HepG2 (cell line): ENCODE data around the gene TXNDC9. TPM values are rescaled to one million over a fixed set of nuclear protein-coding genes. Genes with fewer than 3 reads are reported as not detected.
A peak's percentile ranks its signal among the peaks of the same experiment; 100 is the strongest.

ENCODE experiments used
- ATM ChIP-seq: fragments of 450-650 bp; IDR thresholded peaks from 2 replicates; pipeline ENCODE4 v1.7.1; 2017; ENCODE audit warnings: mild to moderate bottlenecking, borderline replicate concordance
- DZIP1 ChIP-seq: sonication (generic); formaldehyde crosslinking; IDR thresholded peaks from 2 replicates; pipeline ENCODE4 v1.5.0; 2020; ENCODE audit warnings: mild to moderate bottlenecking, missing genetic modification reagents
- HCFC1 ChIP-seq: fragments of 150-350 bp; IDR thresholded peaks from 2 replicates; pipeline ENCODE4 v1.6.1; 2014; ENCODE audit warnings: low read depth, low read length
- HIC2 ChIP-seq: sonication (generic); formaldehyde crosslinking; IDR thresholded peaks from 2 replicates; pipeline ENCODE4 v1.9.0; 2022; ENCODE audit warnings: low read depth, missing genetic modification reagents
- HMGXB4 ChIP-seq, 2 experiments: sonication (generic) in 1 of 2; formaldehyde crosslinking in 1 of 2; IDR thresholded peaks; 2 replicates each; pipeline versions ENCODE4 v1.4.0 to v1.6.1; 2018 to 2020; ENCODE audit warnings: missing genetic modification reagents in 2 of 2, borderline replicate concordance in 1 of 2, low read depth in 1 of 2, mild to moderate bottlenecking in 1 of 2, missing biosample characterization in 1 of 2
- IRF9 ChIP-seq: sonication (generic); formaldehyde crosslinking; IDR thresholded peaks from 2 replicates; pipeline ENCODE4 v1.8.0; 2022; ENCODE audit warnings: missing genetic modification reagents, mild to moderate bottlenecking, borderline replicate concordance
- KLF12 ChIP-seq: sonication (generic); formaldehyde crosslinking; IDR thresholded peaks from 2 replicates; pipeline ENCODE4 v1.4.0; 2020; ENCODE audit warnings: missing genetic modification reagents, borderline replicate concordance
- MBNL3 ChIP-seq: fragments of 250-450 bp; sonication (Bioruptor Pico); conservative IDR thresholded peaks from 2 replicates; pipeline ENCODE4 v1.8.0; 2022; ENCODE audit warnings: mild to moderate bottlenecking, inconsistent platforms
- PHF20 ChIP-seq: sonication (generic); formaldehyde crosslinking; IDR thresholded peaks from 2 replicates; pipeline ENCODE4 v1.5.0; 2020; ENCODE audit warnings: mild to moderate bottlenecking, missing genetic modification reagents
- SP2 ChIP-seq: sonication (generic); formaldehyde crosslinking; IDR thresholded peaks from 2 replicates; pipeline ENCODE4 v1.5.1; 2020; ENCODE audit warnings: mild to moderate bottlenecking, missing genetic modification reagents
- SPEN ChIP-seq: sonication (generic); formaldehyde crosslinking; IDR thresholded peaks from 2 replicates; pipeline ENCODE4 v1.5.1; 2020; ENCODE audit warnings: low read depth, mild to moderate bottlenecking, missing genetic modification reagents
- SRSF4 ChIP-seq: fragments of 200-400 bp; formaldehyde crosslinking; IDR thresholded peaks from one replicate; pipeline ENCODE4 v1.6.1; 2018; ENCODE audit warnings: mild to moderate bottlenecking, low read depth, low read length, moderate library complexity; ENCODE audit not compliant: poor library complexity, severe bottlenecking
- ZBTB7B ChIP-seq: sonication (generic); formaldehyde crosslinking; IDR thresholded peaks from 2 replicates; pipeline ENCODE4 v1.4.0; 2020; ENCODE audit warnings: missing genetic modification reagents
- ZFP36L2 ChIP-seq: sonication (generic); formaldehyde crosslinking; IDR thresholded peaks from 2 replicates; pipeline ENCODE4 v1.4.0; 2020; ENCODE audit warnings: missing genetic modification reagents
- ZNF10 ChIP-seq: sonication (generic); formaldehyde crosslinking; IDR thresholded peaks from 2 replicates; pipeline ENCODE4 v1.4.0; 2020; ENCODE audit warnings: mild to moderate bottlenecking, low read depth, missing genetic modification reagents, borderline replicate concordance
- ZNF263 ChIP-seq: sonication (generic); formaldehyde crosslinking; IDR thresholded peaks from 2 replicates; pipeline ENCODE4 v1.4.0; 2020; ENCODE audit warnings: missing genetic modification reagents
- ZNF282 ChIP-seq: fragments of 450-650 bp; IDR thresholded peaks from 2 replicates; pipeline ENCODE4 v1.6.1; 2018; ENCODE audit not compliant: partially characterized antibody
- ZNF562 ChIP-seq: sonication (generic); formaldehyde crosslinking; IDR thresholded peaks from 2 replicates; pipeline ENCODE4 v1.8.0; 2022; ENCODE audit warnings: missing genetic modification reagents, borderline replicate concordance
- ZNF563 ChIP-seq: sonication (generic); formaldehyde crosslinking; IDR thresholded peaks from 2 replicates; pipeline ENCODE4 v1.8.0; 2022; ENCODE audit warnings: mild to moderate bottlenecking, moderate library complexity, missing genetic modification reagents
- ZNF577 ChIP-seq: sonication (generic); formaldehyde crosslinking; IDR thresholded peaks from 2 replicates; pipeline ENCODE4 v1.4.0; 2020; ENCODE audit warnings: mild to moderate bottlenecking, low read depth, missing genetic modification reagents, borderline replicate concordance
- polyA plus RNA-seq, 8 experiments: library from polyadenylated mRNA; depleted of rRNA in 3 of 8; stranded (reverse) in 7 of 8; unstranded in 1 of 8; fragments of >200 nt; fragmentation: Illumina TruSeq in 4 of 8; extraction: Trizol in 4 of 8; gene quantifications; 2 replicates each; pipeline versions ENCODE4 v1.2.1 to v1.2.3, GENCODE V29; 2011 to 2016; ENCODE audit warnings: low read depth in 4 of 8, missing spikeins in 1 of 8, mixed read lengths in 1 of 8; ENCODE audit not compliant: insufficient read depth in 1 of 8
- total RNA-seq, 5 experiments: library from RNA; depleted of rRNA; stranded (reverse); fragments of >200 nt; fragmentation: Illumina TruSeq; extraction: Trizol; gene quantifications; 2 replicates each; pipeline ENCODE4 v1.2.3, GENCODE V29; 2016; ENCODE audit warnings: low read depth in 1 of 5

The TXNDC9 gene
- total and polyA plus RNA-seq, 2 of the 13 experiments (the other 11 are each of a cell fraction or from before 2014, with no cell fraction given), result 35.2 to 94.6 TPM

- TF ChIP-seq ZNF577 (no peak), PHF20 (CRISPR knock-in tag) (peak; percentile 94), ZNF562 (CRISPR knock-in tag) (no peak), HMGXB4 (CRISPR knock-in tag; IDR thresholded peaks at IDR 0.05; ENCODE audit: borderline replicate concordance in 1 of 2, low read depth in 1 of 2) (peak; percentile 74 to 95), ZNF282 (no peak), ZNF563 (peak; percentile 35; the same call in 1 of the 2 replicates), SPEN (CRISPR knock-in tag) (peak; percentile 97), KLF12 (CRISPR knock-in tag) (no peak; the same call in 1 of the 2 replicates), IRF9 (CRISPR knock-in tag) (peak; percentile 96), HCFC1 (peak; percentile 97), DZIP1 (CRISPR knock-in tag) (peak; percentile 70; the same call in 1 of the 2 replicates), ZFP36L2 (peak; percentile 56; the same call in 1 of the 2 replicates), ZBTB7B (CRISPR knock-in tag) (0 out of 2 replicates have a peak, but pooled peaks have one; percentile 41), ZNF10 (CRISPR knock-in tag) (no peak), MBNL3 (CRISPR knock-in tag) (no peak), ZNF263 (CRISPR knock-in tag) (no peak; the same call in 1 of the 2 replicates), ATM (no peak), SP2 (CRISPR knock-in tag) (peak; percentile 84), HIC2 (CRISPR knock-in tag) (0 out of 2 replicates have a peak, but pooled peaks have one; percentile 35), SRSF4 (no peak)
Measured at GRCh38 chr2:99335911-99336803, at the start of gene TXNDC9 (continued).
